ENCODE data around the gene FUT7. TPM values are rescaled to one million over a fixed set of nuclear protein-coding genes. Genes with fewer than 3 reads are reported as not detected.

FUT7 gene
- total RNA-seq, 1 experiment from 2014 or later = not detected

GRCh38 chr9:137019891-137020683, 11.8 kb downstream of the FUT7 start:
- no peak for DNase-seq (ENCODE audit: low read depth)

GRCh38 chr9:137018761-137019559, 12.9 kb downstream of the FUT7 start:
- DNase-seq (ENCODE audit: low read depth) = no peak

GRCh38 chr9:137017791-137018497, 13.9 kb downstream of the FUT7 start:
- DNase-seq (ENCODE audit: low read depth) = no peak

- DNase-seq (ENCODE audit: low read depth) = no peak
These were observed 14.8 kb downstream of the FUT7 start for GRCh38 chr9:137017071-137017470.

GRCh38 chr9:137016436-137016835, 15.5 kb downstream of the FUT7 start:
- DNase-seq (ENCODE audit: low read depth) = no peak

GRCh38 chr9:137015976-137016375, 15.9 kb downstream of the FUT7 start:
- no peak for DNase-seq (ENCODE audit: low read depth)

- no peak for DNase-seq (ENCODE audit: low read depth)
These were observed 16.4 kb downstream of the FUT7 start for GRCh38 chr9:137015540-137015930.

GRCh38 chr9:137014776-137015539, 16.9 kb downstream of the FUT7 start:
- DNase-seq (ENCODE audit: low read depth) = no peak

GRCh38 chr9:137014166-137014565, 17.7 kb downstream of the FUT7 start:
- no peak for DNase-seq (ENCODE audit: low read depth)

- no peak for DNase-seq (ENCODE audit: low read depth)
These were observed 18.3 kb downstream of the FUT7 start for GRCh38 chr9:137013571-137013940.

GRCh38 chr9:137012694-137013570, 19.0 kb downstream of the FUT7 start:
- no peak for DNase-seq (ENCODE audit: low read depth)

GRCh38 chr9:137011907-137012675, 19.8 kb downstream of the FUT7 start:
- DNase-seq (ENCODE audit: low read depth) = no peak

GRCh38 chr9:137011156-137011555, 20.7 kb downstream of the FUT7 start:
- DNase-seq (ENCODE audit: low read depth) = no peak

GRCh38 chr9:137009938-137010732, 21.8 kb downstream of the FUT7 start:
- no peak for DNase-seq (ENCODE audit: low read depth)

GRCh38 chr9:137009217-137009616, 22.7 kb downstream of the FUT7 start:
- no peak for DNase-seq (ENCODE audit: low read depth)

- no peak for DNase-seq (ENCODE audit: low read depth)
These were observed 23.6 kb downstream of the FUT7 start for GRCh38 chr9:137008312-137008711.

GRCh38 chr9:137007816-137008270, 24.0 kb downstream of the FUT7 start:
- DNase-seq (ENCODE audit: low read depth) = no peak

GRCh38 chr9:137007108-137007815, 24.6 kb downstream of the FUT7 start:
- DNase-seq (ENCODE audit: low read depth) = no peak

Measured in HT1080 (cell line).